Left renal cortex interstitium (tissue), 4 donors: ENCODE results near the gene ZNF83. TPM values are rescaled to one million over a fixed set of nuclear protein-coding genes. Genes with fewer than 3 reads are reported as not detected.
A peak's percentile ranks its signal among the peaks of the same experiment; 100 is the strongest.

ENCODE experiments used
- DNase-seq, 4 donors: peaks; one replicate each; pipeline ENCODE4 v3.0.0-alpha.2; 2013; ENCODE audit warnings: low read depth in 4 of 4, low spot score in 2 of 4, missing footprints in 1 of 4
- polyA plus RNA-seq, 4 donors: library from polyadenylated mRNA; unstranded; fragments of 120-200 nt; gene quantifications; one replicate each; pipeline ENCODE4 v1.2.1, GENCODE V29; 2013; ENCODE audit not compliant: insufficient read length in 4 of 4

ZNF83 gene
- polyA plus RNA-seq, 4 donors, result 57.4 to 197 (median 100) TPM

- no peak for DNase-seq
These were observed 53.3 kb downstream of the ZNF83 start for GRCh38 chr19:52584736-52585440.

GRCh38 chr19:52570000-52570861 lies 67.9 kb downstream of the ZNF83 start, which contains the start of gene ZNF701:
ZNF701 (plus strand) TSS chr19:52570287; CDS start chr19:52574148, 3,861 bp downstream.
- peak; percentile 84 to 88 (median 86) for DNase-seq

GRCh38 chr19:52569638-52569999 lies 68.5 kb downstream of the ZNF83 start:
- peak; percentile 13 to 46 (median 31) for DNase-seq

GRCh38 chr19:52567921-52568320 lies 70.2 kb downstream of the ZNF83 start:
- DNase-seq, result no peak

GRCh38 chr19:52566588-52566987 lies 71.6 kb downstream of the ZNF83 start:
- DNase-seq, result no peak

- no peak for DNase-seq
These were observed 72.0 kb downstream of the ZNF83 start for GRCh38 chr19:52566121-52566520.

Other genes with a start within 250 kb of the ZNF83 start
- gene ZNF528, start 240.5 kb downstream of the ZNF83 start, polyA plus RNA-seq, result 10 to 100 TPM; 22.9 to 64.5 (median 42.1) TPM
- gene ZNF534, start 209.2 kb downstream of the ZNF83 start, polyA plus RNA-seq, result under 1 TPM; 0.34 to 0.57 (median 0.45) TPM
- gene ZNF578, start 184.8 kb downstream of the ZNF83 start, polyA plus RNA-seq, result 1 to 10 TPM; 5.1 to 8.6 (median 5.8) TPM
- 10 to 100 TPM in 2 of 4 donors, 1 to 10 TPM in 2; 6.9 to 19.4 (median 14.1) TPM for gene ZNF808, start 110.7 kb downstream of the ZNF83 start, polyA plus RNA-seq
- gene ZNF701, start 68.1 kb downstream of the ZNF83 start, polyA plus RNA-seq, result 10 to 100 TPM; 12.5 to 22.6 (median 17.4) TPM
- gene ZNF611, start 96.7 kb upstream of the ZNF83 start, polyA plus RNA-seq, result 10 to 100 TPM; 13.1 to 26.6 (median 18.3) TPM
- gene ZNF600, start 148.4 kb upstream of the ZNF83 start, polyA plus RNA-seq, result 10 to 100 TPM in 1 of 4 donors, 1 to 10 TPM in 3; 5.2 to 12.7 (median 8.3) TPM
- gene ZNF28, start 183.3 kb upstream of the ZNF83 start, polyA plus RNA-seq, result 10 to 100 TPM; 18.6 to 26.6 (median 20.6) TPM
- gene ZNF468, start 219.3 kb upstream of the ZNF83 start, polyA plus RNA-seq, result 10 to 100 TPM; 28.9 to 51.0 (median 37.3) TPM